Measurements from ENCODE around the gene OR51L1.

Gene OR51L1

DNA sequence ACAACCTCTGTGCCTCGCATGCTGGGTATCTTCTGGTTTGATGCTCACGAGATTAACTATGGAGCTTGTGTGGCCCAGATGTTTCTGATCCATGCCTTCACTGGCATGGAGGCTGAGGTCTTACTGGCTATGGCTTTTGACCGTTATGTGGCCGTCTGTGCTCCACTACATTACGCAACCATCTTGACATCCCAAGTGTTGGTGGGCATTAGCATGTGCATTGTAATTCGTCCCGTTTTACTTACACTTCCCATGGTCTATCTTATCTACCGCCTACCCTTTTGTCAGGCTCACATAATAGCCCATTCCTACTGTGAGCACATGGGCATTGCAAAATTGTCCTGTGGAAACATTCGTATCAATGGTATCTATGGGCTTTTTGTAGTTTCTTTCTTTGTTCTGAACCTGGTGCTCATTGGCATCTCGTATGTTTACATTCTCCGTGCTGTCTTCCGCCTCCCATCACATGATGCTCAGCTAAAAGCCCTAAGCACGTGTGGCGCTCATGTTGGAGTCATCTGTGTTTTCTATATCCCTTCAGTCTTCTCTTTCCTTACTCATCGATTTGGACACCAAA is 52.2 kb downstream of the OR51L1 start:
- DNase-seq (ENCODE audit: low spot score): no peak
